OCI-LY7 (cell line): ENCODE data around the gene TRMT13. TPM values are rescaled to one million over a fixed set of nuclear protein-coding genes. Genes with fewer than 3 reads are reported as not detected.
"Not testable (repeated sequence)": the region's sequence is repeated elsewhere in the genome, so short reads cannot be mapped to it uniquely, and the experiment has no call there.

Experiments used
- BruUV-seq: library from RNA; stranded (reverse); fragments of 400-500 nt; replicated peaks from 2 replicates; lab custom pipeline; 2021; lab: Mats Ljungman, UMichigan
- CTCF ChIA-PET: fragments of 300-600 bp; sonication (Branson Sonifier 250); formaldehyde crosslinking; loops from one replicate; lab custom pipeline; 2022; ENCODE audit warnings: antibody characterized with exemption; ENCODE audit not compliant: unreplicated experiment; lab: Charles Lee
- POLR2A ChIA-PET: fragments of 300-600 bp; sonication (Branson Sonifier 250); formaldehyde crosslinking; loops from one replicate; lab custom pipeline; 2022; ENCODE audit warnings: antibody characterized with exemption; lab: Charles Lee
- DNase-seq: peaks from one replicate; pipeline ENCODE4 v3.0.0-alpha.2; 2015; ENCODE audit warnings: low spot score
- H2AFZ ChIP-seq: fragments of 200-600 bp; sonication (generic), shearing (Covaris generic); 2 replicates; pipeline ENCODE4 v1.6.1; 2014; ENCODE audit warnings: mild to moderate bottlenecking, antibody characterized with exemption, low read length, moderate library complexity
- H3K27ac ChIP-seq: fragments of 200-600 bp; sonication (generic); 2 replicates; pipeline ENCODE4 v1.5.1; 2014; ENCODE audit warnings: mixed run types, low read depth, mild to moderate bottlenecking, moderate library complexity, low read length, inconsistent platforms; ENCODE audit not compliant: poor library complexity, severe bottlenecking
- H3K36me3 ChIP-seq: fragments of 200-600 bp; sonication (generic); 2 replicates; pipeline ENCODE4 v1.6.1; 2014; ENCODE audit warnings: mild to moderate bottlenecking, antibody characterized with exemption, low read length, moderate library complexity, mixed read lengths; ENCODE audit not compliant: insufficient read depth
- H3K4me1 ChIP-seq: fragments of 200-600 bp; sonication (generic); 2 replicates; pipeline ENCODE4 v1.5.1; 2014; ENCODE audit warnings: mild to moderate bottlenecking, low read length; ENCODE audit not compliant: insufficient read depth, poor library complexity, severe bottlenecking
- H3K4me2 ChIP-seq: fragments of 200-600 bp; sonication (generic); 2 replicates; pipeline ENCODE4 v1.6.1; 2014; ENCODE audit warnings: mild to moderate bottlenecking, low read length
- H3K4me3 ChIP-seq: fragments of 200-600 bp; sonication (generic); 2 replicates; pipeline ENCODE4 v1.5.1; 2014; ENCODE audit warnings: mild to moderate bottlenecking, low read depth, low read length; ENCODE audit not compliant: poor library complexity, severe bottlenecking
- H3K79me2 ChIP-seq: fragments of 200-600 bp; sonication (generic); 2 replicates; pipeline ENCODE4 v1.6.1; 2016; ENCODE audit warnings: low read depth, mild to moderate bottlenecking, low read length, moderate library complexity, mixed read lengths; ENCODE audit not compliant: insufficient read depth
- H3K9me2 ChIP-seq: fragments of 200-600 bp; sonication (generic); 2 replicates; pipeline ENCODE4 v1.6.1; 2016; ENCODE audit warnings: mild to moderate bottlenecking, low read length, mixed read lengths; ENCODE audit not compliant: insufficient read depth
- H3K9me3 ChIP-seq: fragments of 200-600 bp; sonication (generic); 2 replicates; pipeline ENCODE4 v1.6.1; 2014; ENCODE audit warnings: mild to moderate bottlenecking, mixed run types, low read length, mixed read lengths
- H4K20me1 ChIP-seq: fragments of 200-600 bp; sonication (generic); 2 replicates; pipeline ENCODE4 v1.6.1; 2014; ENCODE audit warnings: mild to moderate bottlenecking, antibody characterized with exemption, low read length, moderate library complexity, mixed read lengths; ENCODE audit not compliant: insufficient read depth
- EZH2phosphoT487 ChIP-seq: fragments of 200-600 bp; sonication (generic); IDR thresholded peaks from 2 replicates; pipeline ENCODE4 v1.6.1; 2018; ENCODE audit warnings: low read depth, borderline replicate concordance, mild to moderate bottlenecking, mixed run types, antibody characterized with exemption, low read length, moderate library complexity, mixed read lengths
- intact Hi-C: fragments of 100-400 bp; cut with micrococcal nuclease; formaldehyde crosslinking; loops from one replicate; pipeline ENCODE4 v1.10.0; 2022; ENCODE audit not compliant: unreplicated experiment
- small RNA-seq: library from RNA; depleted of rRNA; stranded (forward); fragments of <200 nt; gene quantifications from one replicate; pipeline ENCODE3, GENCODE V24; 2014
- total RNA-seq, 2 experiments: library from RNA; depleted of rRNA in 1 of 2; stranded (reverse); fragments of >200 nt in 1 of 2; shearing (Covaris generic) in 1 of 2; gene quantifications; 2 replicates each; pipeline ENCODE4 v1.2.3, GENCODE V29; 2014 to 2022
- TF ChIP-seq, protein P1 (sequence below): fragments of 200-600 bp; sonication (generic); conservative IDR thresholded peaks from 2 replicates; pipeline ENCODE4 v1.5.1; 2014; ENCODE audit warnings: mild to moderate bottlenecking, antibody characterized with exemption, low read length, moderate library complexity, mixed read lengths

Gene TRMT13
- total RNA-seq, 2 experiments from 2014 or later, result 14.5 to 28.7 TPM

DNA sequence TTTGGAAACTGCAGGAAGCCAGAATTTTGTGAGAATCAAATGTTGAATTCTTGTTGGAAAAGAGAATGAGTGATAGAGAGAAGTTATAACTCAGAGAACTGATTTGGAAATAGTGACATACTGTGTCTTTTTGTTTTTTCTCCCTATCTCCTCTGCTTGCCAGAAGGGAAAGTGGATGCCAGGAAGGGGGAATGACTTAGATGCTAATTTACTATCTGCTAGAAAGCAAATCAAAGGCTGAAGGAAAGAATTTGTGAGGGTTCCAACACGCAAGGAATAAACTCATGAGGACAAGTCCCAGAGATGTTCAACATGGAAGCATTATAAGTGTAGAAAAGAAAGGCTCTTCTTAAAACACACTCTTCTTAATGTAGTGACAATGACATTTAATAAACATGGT, 65.6 kb downstream of the TRMT13 start:
- TF ChIP-seq, protein P1, sequence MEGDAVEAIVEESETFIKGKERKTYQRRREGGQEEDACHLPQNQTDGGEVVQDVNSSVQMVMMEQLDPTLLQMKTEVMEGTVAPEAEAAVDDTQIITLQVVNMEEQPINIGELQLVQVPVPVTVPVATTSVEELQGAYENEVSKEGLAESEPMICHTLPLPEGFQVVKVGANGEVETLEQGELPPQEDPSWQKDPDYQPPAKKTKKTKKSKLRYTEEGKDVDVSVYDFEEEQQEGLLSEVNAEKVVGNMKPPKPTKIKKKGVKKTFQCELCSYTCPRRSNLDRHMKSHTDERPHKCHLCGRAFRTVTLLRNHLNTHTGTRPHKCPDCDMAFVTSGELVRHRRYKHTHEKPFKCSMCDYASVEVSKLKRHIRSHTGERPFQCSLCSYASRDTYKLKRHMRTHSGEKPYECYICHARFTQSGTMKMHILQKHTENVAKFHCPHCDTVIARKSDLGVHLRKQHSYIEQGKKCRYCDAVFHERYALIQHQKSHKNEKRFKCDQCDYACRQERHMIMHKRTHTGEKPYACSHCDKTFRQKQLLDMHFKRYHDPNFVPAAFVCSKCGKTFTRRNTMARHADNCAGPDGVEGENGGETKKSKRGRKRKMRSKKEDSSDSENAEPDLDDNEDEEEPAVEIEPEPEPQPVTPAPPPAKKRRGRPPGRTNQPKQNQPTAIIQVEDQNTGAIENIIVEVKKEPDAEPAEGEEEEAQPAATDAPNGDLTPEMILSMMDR, result no peak
- no peak for TF ChIP-seq EZH2phosphoT487
- no peaks in the 10 kb centered on the region for H3K9me3 ChIP-seq
- H3K9me2 ChIP-seq, result no peaks in the 10 kb centered on the region
- H3K4me1 ChIP-seq, result no peaks in the 10 kb centered on the region
- ChIA-PET POLR2A (no interaction called here), CTCF (no interaction called here)
- no peak overlapping the region for H3K4me3 ChIP-seq
- no peaks in the 10 kb centered on the region for H3K79me2 ChIP-seq
- H3K27ac ChIP-seq, result no peak overlapping the region
- intact Hi-C loops, result no loop called here
- no peak for DNase-seq
- peaks cover 64% of the 10 kb centered on the region for H3K36me3 ChIP-seq
- H3K4me2 ChIP-seq, result no peak overlapping the region
- H4K20me1 ChIP-seq, result no peaks in the 10 kb centered on the region
- no peak overlapping the region for H2AFZ ChIP-seq
- BruUV-seq, result no TSS peak

- peaks cover 67% of the 10 kb centered on the region for H3K36me3 ChIP-seq
- H2AFZ ChIP-seq, DNase-seq, H3K4me3 ChIP-seq, H4K20me1 ChIP-seq, H3K4me1 ChIP-seq, POLR2A ChIA-PET, H3K27ac ChIP-seq, H3K4me2 ChIP-seq, H3K9me2 ChIP-seq, H3K9me3 ChIP-seq, BruUV-seq, CTCF ChIA-PET, intact Hi-C loops, H3K79me2 ChIP-seq: not testable (repeated sequence)
Observed at GRCh38 chr1:100200060-100200459, 67.1 kb downstream of the TRMT13 start.

Small RNAs within 50 kb of the gene (small RNA-seq; reads per million reads assigned to genes)
- gene AC093019.1 (0.21 reads per million), gene RPL23AP90 (not detected)

Other genes starting within 250 kb of the TRMT13 start
- gene SLC35A3, start 163.2 kb upstream of the TRMT13 start, total RNA-seq (2014; rRNA removed; shearing (Covaris generic)), result 15.9 and 26.8 TPM in 2 replicates
- 24.8 and 25.4 TPM in 2 replicates for gene SLC35A3, start 163.2 kb upstream of the TRMT13 start, total RNA-seq (2022)
- gene SASS6, start 233 bp upstream of the TRMT13 start, total RNA-seq (2014; rRNA removed; shearing (Covaris generic)), result 12.1 and 12.6 TPM in 2 replicates
- gene SASS6, start 233 bp upstream of the TRMT13 start, total RNA-seq (2022), result 18.7 and 21.2 TPM in 2 replicates
- gene LRRC39, start 45.1 kb downstream of the TRMT13 start, total RNA-seq (2014; rRNA removed; shearing (Covaris generic)), result 0.51 and 1.5 TPM in 2 replicates
- 0.96 and 1.8 TPM in 2 replicates for gene LRRC39, start 45.1 kb downstream of the TRMT13 start, total RNA-seq (2022)
- gene DBT, start 116.7 kb downstream of the TRMT13 start, total RNA-seq (2014; rRNA removed; shearing (Covaris generic)), result 1.8 and 3.3 TPM in 2 replicates
- gene DBT, start 116.7 kb downstream of the TRMT13 start, total RNA-seq (2022), result 11.4 and 13.6 TPM in 2 replicates
- 25.9 and 45.4 TPM in 2 replicates for gene RTCA, start 133.1 kb downstream of the TRMT13 start, total RNA-seq (2014; rRNA removed; shearing (Covaris generic))
- gene RTCA, start 133.1 kb downstream of the TRMT13 start, total RNA-seq (2022), result 40.0 and 42.7 TPM in 2 replicates
- gene CDC14A, start 219.3 kb downstream of the TRMT13 start, total RNA-seq (2014; rRNA removed; shearing (Covaris generic)), result 4.9 and 9.9 TPM in 2 replicates
- gene CDC14A, start 219.3 kb downstream of the TRMT13 start, total RNA-seq (2022), result 7.2 and 8.2 TPM in 2 replicates